NOMO-1 treated with dmso at 0.1 percent for 144 hours (cell line): ENCODE measurements around the gene HEATR5A.
"Not testable (repeated sequence)": the region's sequence is repeated elsewhere in the genome, so short reads cannot be mapped to it uniquely, and the experiment has no call there.

Experiments
- DNase-seq: peaks from one replicate; lab custom pipeline; 2025; ENCODE audit not compliant: unreplicated experiment; lab: John Stamatoyannopoulos, UW

HEATR5A gene

DNA sequence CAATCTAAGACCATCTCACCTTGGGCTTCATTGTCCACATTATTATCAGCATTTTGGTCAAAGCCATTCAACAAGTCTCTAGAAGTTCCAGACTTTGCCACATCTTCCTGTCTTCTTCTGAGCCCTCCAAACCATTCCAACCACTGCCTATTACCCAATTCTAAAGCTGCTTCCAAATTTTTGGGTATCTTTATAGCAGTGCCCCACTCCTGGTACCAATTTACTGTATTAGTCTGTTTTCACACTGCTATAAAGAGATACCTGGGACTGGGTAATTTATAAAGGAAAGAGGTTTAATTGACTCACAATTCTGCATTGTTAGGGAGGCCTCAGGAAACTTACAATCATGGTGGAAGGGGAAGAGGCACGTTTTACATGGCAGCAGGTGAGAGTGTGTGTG is 89.0 kb downstream of the HEATR5A start:
- not testable (repeated sequence) for DNase-seq

DNA sequence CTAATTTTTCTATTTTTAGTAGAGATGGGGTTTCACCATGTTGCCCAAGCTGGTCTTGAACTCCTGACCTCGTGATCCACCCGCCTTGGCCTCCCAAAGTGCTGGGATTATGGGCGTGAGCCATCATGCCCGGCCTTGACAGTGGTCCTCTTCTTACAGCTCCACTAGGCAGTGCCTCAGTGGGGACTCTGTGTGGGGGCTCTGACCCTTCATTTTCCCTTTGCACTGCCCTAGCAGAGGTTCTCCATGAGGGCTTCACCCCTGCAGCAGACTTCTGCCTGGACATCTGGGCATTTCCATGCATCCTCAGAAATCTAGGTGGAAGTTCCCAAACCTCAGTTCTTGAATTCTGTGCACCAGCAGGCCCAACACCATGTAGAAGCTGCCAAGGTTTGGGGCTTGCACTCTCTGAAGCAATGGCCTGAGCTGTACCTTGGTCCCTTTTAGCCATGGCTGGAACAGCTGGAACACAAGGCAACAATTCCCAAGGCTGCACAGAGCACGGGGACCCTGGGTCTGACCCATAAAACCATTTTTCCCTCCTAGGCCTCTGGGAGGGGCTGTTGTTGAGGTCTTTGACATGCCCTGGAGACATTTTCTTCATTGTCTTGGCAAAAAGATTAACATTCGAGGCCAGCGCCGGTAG is 90.4 kb downstream of the HEATR5A start:
- DNase-seq: not testable (repeated sequence)

DNA sequence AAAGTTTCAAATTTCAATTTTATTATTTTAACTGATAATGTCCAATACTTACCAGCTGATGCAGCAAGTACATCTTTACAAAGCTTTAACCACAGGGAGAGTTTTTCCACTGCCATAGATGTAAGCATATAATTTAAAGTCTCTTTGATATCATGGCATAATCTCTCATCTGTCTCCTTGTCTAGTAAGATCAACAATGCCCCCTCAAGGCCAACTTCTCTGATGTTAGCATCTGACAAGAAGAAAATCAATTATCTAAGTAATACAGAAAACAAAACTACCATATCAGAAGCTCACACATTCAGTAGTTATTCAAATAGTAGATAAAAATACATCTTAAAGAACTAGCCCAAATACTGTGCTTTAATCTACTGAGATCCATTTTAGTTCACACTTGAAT is 94.2 kb downstream of the HEATR5A start:
- no peak for DNase-seq

DNA sequence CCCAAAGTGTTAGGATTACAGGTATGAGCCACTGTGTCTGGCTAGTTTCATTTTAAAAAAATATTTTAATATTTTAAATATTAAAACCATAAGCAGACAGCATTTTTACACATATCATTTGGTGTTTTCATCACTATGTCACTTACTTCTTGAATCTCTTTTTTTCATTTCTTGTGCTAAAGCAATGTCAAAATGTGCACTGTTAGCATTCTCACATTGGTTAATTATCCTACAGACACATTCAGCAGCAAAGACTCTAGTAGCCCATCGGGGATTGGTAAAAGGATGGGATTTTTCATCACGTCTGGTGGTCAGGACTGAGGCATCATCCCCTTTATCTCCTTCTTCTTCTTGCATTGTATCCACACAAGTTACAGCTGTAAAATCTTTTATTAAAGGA is 96.9 kb downstream of the HEATR5A start:
- no peak for DNase-seq

DNA sequence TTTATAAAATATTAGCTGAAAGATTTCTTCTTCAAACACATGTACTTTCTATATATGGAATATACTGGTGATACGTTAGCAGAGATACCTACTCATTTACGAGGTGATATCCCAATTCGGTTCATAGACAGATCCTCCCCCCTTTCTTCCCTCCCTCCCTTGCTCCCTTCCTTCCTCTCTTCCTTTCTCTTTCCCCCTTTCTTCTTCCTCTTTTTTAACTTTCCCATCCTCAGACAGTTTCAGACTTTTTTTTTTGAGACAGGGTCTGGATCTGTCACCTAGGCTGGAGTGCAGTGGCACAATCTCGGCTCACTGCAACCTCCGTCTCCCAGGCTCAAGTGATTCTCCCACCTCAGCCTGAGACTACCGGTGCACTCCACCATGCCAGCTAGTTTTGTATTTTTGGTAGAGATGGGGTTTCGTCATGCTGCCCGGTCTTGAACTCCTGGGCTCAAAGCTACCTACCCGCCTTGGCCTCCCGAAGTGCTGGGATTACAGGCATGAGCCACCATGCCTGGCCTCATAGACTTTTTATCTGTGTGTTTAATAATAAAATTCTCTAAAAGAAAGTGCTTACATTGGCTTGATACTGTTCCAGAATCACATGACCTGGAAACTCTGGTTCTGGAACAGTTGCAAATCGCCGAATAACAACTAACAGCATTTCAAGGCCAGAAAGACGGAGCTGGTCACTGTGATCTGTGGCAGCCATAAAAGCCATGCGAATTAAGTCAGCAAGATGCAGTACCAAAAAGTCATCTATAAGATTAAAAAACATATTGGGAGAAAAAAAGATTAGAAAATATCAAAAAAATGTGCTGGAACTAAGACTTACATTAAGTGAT is 99.2 kb downstream of the HEATR5A start:
- no peak for DNase-seq

DNA sequence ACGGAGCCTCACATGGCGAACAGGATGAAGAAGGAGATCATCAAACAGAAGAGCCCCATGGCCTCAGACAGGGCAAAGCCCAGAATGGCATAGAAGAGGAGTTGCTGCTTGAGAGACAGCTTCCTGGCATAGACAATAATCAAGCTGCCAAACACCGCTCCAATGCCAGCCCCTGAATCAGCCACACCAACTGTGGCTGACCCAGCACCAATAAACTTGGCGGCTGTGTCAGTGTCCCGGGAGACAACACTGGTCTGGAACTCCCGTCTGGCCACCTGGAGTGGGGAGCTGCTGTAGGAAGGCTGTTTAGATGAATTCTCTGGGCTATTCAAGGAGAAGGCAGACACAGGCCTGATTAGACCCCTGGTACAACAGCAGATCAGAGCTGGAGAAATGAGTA is 100.1 kb downstream of the HEATR5A start:
- no peak for DNase-seq

DNA sequence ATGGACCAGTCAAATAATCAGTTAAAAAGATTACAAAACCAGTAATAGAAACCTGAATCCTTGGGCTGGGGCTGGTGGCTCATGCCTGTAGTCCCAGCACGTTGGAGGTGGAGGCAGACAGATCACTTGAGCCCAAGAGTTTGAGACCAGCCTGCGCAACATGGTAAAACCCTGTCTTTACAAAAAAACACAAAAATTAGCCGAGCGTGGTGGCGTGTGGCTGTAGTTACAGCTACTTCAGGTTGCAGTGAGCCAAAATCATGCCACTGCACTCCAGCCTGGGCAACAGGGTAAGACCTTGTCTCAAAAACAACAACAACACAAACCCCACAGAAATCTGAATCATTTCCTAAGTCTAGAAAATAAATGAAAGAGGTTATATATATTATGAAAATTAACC is 100.6 kb downstream of the HEATR5A start:
- no peak for DNase-seq

DNA sequence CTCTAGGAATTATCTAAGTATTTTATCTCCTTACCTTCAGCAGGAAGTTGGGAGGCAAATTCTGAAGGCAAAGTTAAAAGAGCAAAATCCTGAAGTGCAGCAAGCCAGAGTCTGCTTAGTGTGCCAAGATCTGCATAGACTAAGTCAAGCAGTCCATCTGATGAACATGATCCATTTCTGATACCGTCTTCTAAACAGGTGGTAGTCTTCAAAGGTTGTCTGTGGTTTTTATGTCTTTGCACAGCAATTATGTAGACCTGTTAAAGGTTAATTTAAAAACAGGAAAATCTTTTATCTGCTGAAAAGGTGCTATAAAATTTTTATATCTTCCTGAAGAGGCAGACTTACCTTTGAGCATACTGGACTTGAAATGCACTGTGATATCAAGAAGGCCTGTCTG is 107.4 kb downstream of the HEATR5A start:
- DNase-seq: no peak

DNA sequence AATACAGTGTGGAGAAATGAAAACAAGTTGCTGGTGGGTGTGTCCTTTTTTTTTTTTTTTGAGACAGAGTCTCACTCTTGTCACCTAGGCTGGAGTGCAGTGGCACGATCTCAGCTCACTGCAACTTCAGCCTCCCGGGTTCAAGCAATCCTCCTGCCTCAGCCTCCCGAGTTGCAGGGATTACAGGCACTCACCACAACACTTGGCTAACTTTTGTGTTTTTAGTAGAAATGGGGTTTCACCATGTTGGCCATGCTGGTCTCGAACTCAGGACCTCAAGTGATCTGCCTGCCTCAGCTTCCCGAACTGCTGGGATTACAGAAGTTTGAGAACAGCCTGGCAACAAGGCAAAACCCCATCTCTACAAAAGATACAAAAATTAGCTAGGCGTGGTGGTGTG is 108.0 kb downstream of the HEATR5A start:
- not testable (repeated sequence) for DNase-seq

DNA sequence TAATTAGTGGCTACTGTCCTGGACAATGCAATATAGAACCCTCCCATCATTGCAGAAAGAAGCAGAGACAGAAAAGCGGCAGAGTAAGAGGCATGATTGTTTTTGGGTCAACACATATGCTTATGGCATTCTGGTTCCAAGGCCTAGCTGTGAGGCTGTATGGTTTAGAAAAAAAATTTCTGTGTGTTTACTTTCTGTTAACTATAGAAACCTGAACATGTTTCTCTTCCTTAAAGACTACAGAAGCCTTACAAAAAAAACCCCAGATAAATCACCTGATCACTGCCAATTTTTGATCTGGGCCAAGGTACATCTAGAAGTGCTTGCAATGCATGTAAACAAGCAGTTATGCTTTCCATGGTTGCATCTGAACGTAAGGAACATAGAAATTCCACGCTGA is 112.7 kb downstream of the HEATR5A start:
- no peak for DNase-seq

DNA sequence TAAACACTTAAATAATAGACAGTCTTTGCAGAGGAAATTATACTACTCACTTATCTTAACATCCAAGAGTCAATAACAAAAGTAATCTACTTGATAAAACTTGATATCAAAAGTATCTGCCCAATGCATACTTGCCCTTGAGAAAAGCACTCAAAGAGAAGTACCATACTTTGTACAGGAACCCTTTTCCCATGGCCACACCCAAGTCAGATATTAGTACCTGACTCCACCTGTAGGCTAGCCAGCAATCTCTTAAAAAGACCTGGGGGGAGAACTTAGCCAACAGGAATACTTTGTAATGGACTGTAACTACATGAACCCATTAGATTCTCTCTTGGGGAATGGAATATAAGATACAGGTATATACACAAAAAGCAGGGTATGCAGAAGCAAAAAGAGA is 113.2 kb downstream of the HEATR5A start:
- DNase-seq: no peak

DNA sequence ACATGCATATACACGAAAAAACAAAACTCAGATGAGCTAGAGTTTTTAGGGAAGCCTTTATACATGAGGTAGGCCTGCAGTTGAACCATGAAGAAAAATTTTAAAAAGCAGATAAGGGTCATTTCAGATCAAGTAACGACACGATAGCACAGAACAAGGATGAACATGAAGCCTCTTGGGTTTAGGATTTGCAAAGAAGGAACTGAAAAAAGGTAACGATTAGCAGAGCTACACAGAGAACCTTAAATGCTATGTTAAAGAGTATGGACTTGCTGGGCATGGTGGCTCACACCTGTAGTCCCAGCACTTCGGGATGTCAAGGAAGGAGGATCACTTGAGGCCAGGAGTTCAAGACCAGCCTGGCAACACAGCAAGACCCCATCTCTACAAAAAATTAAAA is 116.7 kb downstream of the HEATR5A start:
- no peak for DNase-seq

DNA sequence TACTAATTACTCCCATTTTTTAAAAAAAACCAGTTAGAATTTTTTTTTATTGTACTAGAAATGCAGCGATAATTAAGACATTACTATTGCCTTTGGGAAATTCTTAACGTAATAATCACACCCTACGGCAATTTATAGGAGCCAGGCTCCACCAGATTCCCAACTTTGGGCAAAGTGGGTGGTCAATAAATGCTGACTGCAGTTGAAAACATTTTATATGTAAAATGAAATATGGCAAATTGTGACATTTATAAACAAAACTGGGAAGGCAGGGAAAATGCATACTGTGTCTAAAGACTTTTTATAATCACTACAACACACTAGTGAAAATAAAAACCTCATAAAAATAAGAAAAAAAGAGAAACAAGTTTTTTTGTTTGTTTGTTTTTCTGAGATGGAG is 119.5 kb downstream of the HEATR5A start:
- no peak for DNase-seq

DNA sequence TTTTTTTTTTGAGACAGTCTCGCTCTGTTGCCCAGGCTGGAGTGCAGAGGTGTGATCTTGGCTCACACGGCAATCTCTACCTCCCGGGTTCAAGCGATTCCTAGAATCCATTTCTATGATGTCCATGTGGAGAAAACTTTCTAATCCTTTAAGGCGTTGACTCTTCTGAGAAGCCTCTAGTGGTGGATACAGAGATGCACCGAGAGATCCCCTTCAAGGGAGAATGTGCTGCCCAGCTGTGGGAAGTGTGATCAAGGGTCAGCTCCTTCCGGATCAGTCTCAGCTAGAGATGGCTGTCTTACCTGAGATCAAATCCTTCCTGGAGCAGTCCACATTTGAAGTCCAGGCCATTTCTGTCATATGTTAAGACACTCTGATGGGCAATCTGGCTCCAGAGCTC is 120.1 kb downstream of the HEATR5A start:
- DNase-seq: no peak

DNA sequence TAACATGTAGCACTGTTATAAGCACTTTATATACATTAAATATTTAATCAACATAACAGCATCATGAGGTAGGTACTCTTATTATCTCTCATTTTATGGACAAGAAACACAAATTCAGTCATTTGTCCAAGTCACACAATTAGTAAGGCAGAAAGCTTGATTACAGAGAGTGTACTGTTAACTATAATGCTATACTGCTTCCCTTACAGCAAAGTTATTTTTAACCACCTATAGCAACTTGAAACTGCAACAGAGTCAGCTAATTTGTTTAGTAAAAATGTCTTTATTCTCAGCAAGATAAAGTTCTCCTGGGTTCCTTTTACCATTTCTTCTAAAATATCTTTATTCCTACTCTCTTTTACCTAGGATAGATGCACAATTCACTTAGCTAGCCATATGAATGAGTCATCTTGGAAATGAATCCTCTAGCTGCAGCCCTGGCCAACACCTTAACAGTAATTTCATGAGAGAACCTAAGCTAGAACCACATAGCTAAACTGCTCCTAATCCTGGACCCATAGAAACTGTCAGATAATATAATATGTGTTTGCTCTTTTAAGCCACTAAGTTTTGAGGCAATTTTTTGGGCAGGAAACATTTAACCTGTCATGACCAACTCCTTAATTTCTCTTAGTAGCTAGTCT is 122.5 kb downstream of the HEATR5A start:
- no peak for DNase-seq

DNA sequence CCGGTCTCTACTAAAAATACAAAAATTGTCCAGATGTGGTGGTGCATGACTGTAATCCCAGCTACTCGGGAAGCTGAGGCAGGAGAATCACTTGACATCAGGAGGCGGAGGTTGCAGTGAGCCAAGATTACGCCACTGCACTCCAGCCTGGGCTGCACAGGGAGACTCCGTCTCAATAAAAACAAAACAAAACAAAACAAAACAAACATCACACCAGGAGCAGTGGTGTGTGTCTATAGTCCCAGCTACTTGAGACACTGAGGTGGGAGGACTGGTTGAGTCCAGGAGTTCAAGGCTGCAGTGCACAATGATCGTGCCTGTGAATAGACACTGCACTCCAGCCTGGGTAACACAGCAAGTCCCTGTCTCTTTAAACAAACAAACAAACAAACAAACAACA is 123.2 kb downstream of the HEATR5A start:
- no peak for DNase-seq

DNA sequence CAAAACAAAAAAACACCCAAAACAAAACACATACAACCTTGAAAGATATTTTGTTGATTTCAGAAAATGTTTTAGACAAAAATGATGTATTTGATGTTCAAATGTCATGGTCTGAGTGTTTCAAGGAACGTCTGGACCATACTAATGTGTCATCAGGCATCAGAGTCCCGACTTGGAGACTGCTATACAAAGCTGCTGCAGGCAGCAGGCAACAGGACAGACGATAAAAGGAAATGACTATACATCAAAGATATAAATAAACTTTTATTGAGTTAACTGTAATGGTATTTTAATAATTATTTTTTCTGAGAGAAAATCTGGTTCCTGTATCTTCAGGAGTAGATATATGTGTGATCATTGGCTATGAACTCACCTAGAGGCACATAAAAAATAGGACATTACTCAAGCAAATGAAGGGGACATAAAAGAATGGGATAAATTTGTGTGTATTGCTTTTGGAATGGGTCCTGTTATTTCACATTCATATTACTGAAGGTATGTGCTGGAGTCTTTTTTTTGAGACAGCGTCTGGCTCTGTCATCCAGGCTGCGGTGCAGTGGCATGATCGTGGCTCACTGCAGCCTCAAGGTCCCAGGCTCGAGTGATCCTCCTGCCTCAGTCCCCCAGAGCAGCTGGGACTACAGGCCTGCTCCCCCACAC is 125.5 kb downstream of the HEATR5A start:
- no peak for DNase-seq

DNA sequence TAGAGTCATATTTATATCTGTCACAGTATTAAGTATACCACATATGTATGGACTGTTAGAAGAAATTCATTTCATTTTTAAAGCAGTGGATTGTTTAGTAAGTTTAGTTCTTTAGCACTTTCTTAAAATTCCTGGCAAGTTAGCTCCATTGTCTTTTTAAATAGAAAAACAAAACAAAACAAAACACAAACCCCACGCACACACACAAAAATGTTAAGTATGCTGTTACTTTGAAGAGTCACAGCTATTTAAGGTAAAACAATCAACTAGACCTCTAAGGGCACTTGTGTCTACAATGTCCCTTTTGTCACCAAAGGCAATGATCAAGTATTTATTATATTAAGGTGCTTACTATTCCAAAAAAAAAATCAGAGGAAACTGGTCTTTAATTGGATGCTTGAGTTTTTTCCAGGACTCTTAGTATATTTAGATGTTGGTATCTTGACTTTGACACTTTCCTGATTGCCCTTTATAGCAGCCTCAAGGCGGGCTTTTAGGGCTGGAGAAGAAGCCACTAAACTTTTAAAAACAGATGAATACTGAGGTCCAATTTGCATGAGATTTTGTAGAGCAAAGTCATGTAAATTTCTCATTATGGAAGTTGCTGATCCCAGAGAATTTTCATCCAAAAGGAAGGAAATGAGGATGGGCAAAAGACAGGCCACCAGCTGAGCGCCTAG is 127.3 kb downstream of the HEATR5A start:
- no peak for DNase-seq

DNA sequence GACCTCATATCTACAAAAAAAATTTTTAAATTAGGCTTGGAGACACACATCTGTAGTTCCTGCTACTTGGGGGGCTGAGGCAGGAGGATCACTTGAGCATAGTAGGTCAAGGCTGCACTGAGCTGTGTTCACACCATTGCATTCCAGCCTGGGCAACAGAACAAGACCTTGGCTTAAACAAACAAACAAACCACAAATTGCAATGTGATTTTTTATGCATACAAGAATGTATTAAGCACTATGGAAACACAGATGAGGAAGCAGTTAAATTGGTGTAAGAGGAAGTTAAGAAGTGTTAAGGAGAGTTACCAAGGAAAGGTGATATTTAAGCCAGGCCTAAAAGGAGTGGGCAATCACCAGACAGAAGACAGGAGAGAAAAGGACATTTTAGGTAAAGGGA is 129.1 kb downstream of the HEATR5A start:
- peak; percentile 44 for DNase-seq

DNA sequence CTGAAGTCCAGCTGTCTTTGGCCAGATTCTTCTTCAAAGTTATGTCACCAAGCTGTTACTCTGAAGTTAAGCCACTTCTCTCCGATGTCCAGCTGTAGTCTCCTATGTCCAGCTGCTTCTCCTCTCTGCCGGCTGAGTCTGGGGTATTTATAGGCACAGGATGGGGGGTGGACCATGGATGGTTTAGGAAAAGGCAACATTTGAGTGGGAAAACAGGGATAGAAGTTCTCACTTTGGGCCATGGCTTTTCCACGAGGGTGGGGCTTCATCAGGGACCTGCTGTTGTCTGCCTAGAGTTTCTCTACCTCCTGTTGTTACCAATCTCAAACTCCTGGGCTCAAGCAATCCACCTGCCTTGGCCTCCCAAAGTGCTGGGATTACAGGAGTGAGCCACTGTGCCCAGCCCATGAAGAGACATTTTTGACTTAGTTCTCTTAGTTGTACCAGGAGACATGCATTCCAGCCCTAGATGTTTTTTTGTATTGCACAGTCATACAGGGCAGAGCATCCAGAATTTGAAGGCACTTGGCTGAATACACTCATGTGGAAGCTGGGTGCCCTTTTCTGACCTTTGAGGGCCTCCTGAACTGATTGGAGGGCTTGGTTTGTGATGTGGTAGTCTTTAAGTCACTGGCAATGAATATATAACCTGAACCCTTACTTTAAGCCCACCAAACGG is 132.9 kb downstream of the HEATR5A start:
- DNase-seq: no peak
